Naive thymus-derived CD4-positive, alpha-beta T cell (primary cell): Measurements from ENCODE around the gene ARHGAP6. TPM values are rescaled to one million over a fixed set of nuclear protein-coding genes. Genes with fewer than 3 reads are reported as not detected.

Experiments used
- ATAC-seq: fragments of 150-1000 bp; cut with Tn5 transposase; 2 replicates; pipeline ENCODE4 v1.10.0; 2021; ENCODE audit warnings: mild to moderate bottlenecking, moderate library complexity
- CTCF ChIA-PET: fragments of 350-600 bp; sonication (Branson Sonifier 250); formaldehyde crosslinking; loops from one replicate; lab custom pipeline; 2021; ENCODE audit warnings: antibody characterized with exemption; lab: Charles Lee
- POLR2A ChIA-PET: fragments of 350-600 bp; sonication (Branson Sonifier 250); formaldehyde crosslinking; loops from one replicate; lab custom pipeline; 2021; ENCODE audit warnings: antibody characterized with exemption, inconsistent platforms; lab: Charles Lee
- DNase-seq, 9 donors: peaks; one replicate each; pipeline versions ENCODE4 v3.0.0 to v3.0.0-alpha.2; 2020 to 2022; ENCODE audit warnings: mixed read lengths in 1 of 9
- H3K27ac ChIP-seq: one replicate; pipeline ENCODE4 v1.7.0; 2013; ENCODE audit warnings: mild to moderate bottlenecking, low read depth, low read length, moderate library complexity
- H3K27me3 ChIP-seq, 2 donors: one replicate each; pipeline ENCODE4 v1.7.0; 2013; ENCODE audit warnings: low read length in 2 of 2, mild to moderate bottlenecking in 2 of 2, moderate library complexity in 2 of 2; ENCODE audit not compliant: control insufficient read depth in 2 of 2, insufficient read depth in 2 of 2
- H3K36me3 ChIP-seq, 3 experiments: 1 replicate in 2 of 3; 2 replicates in 1 of 3; pipeline ENCODE4 v1.7.0; 2013; ENCODE audit warnings: low read length in 3 of 3, mild to moderate bottlenecking in 3 of 3, moderate library complexity in 1 of 3; ENCODE audit not compliant: insufficient read depth in 3 of 3, control insufficient read depth in 2 of 3
- H3K4me1 ChIP-seq, 2 donors: one replicate each; pipeline ENCODE4 v1.7.0; 2013; ENCODE audit warnings: low read length in 2 of 2, mild to moderate bottlenecking in 2 of 2, moderate library complexity in 1 of 2; ENCODE audit not compliant: control insufficient read depth in 2 of 2, insufficient read depth in 2 of 2
- H3K4me3 ChIP-seq: 2 replicates; pipeline ENCODE4 v1.7.0; 2013; ENCODE audit warnings: mild to moderate bottlenecking, low read length
- H3K9me3 ChIP-seq, 3 experiments: 1 replicate in 2 of 3; 2 replicates in 1 of 3; pipeline ENCODE4 v1.7.0; 2013; ENCODE audit warnings: low read length in 3 of 3; ENCODE audit not compliant: control insufficient read depth in 2 of 3
- H3K27ac Mint-ChIP-seq, 9 donors: one replicate each; pipeline ENCODE4 v1.8.0; 2020 to 2022; ENCODE audit warnings: mixed read lengths in 9 of 9, mild to moderate bottlenecking in 8 of 9, moderate library complexity in 5 of 9, inconsistent platforms in 2 of 9
- H3K27me3 Mint-ChIP-seq, 5 donors: one replicate each; pipeline ENCODE4 v1.8.0; 2021 to 2022; ENCODE audit warnings: mixed read lengths in 5 of 5, mild to moderate bottlenecking in 1 of 5
- H3K36me3 Mint-ChIP-seq, 5 donors: one replicate each; pipeline ENCODE4 v1.8.0; 2020 to 2022; ENCODE audit warnings: mixed read lengths in 5 of 5, mild to moderate bottlenecking in 3 of 5, inconsistent platforms in 1 of 5
- H3K4me1 Mint-ChIP-seq, 7 donors: one replicate each; pipeline ENCODE4 v1.8.0; 2020 to 2022; ENCODE audit warnings: mixed read lengths in 7 of 7, mild to moderate bottlenecking in 3 of 7, inconsistent platforms in 1 of 7
- H3K4me3 Mint-ChIP-seq, 10 donors: one replicate each; pipeline ENCODE4 v1.8.0; 2020 to 2022; ENCODE audit warnings: mild to moderate bottlenecking in 10 of 10, mixed read lengths in 10 of 10, moderate library complexity in 6 of 10, inconsistent platforms in 2 of 10
- H3K9me3 Mint-ChIP-seq, 11 donors: one replicate each; pipeline ENCODE4 v1.8.0; 2020 to 2022; ENCODE audit warnings: mixed read lengths in 11 of 11, mild to moderate bottlenecking in 4 of 11, inconsistent platforms in 1 of 11, moderate library complexity in 1 of 11
- intact Hi-C, 2 donors: fragments of 100-400 bp; cut with micrococcal nuclease; formaldehyde crosslinking; loops; one replicate each; pipeline ENCODE4 v1.15.1; 2023
- polyA plus RNA-seq, 2 donors: library from polyadenylated mRNA; unstranded; fragments of 300-500 nt; fragmentation: Illumina TruSeq; gene quantifications; one replicate each; pipeline ENCODE4 v1.2.3, GENCODE V29; 2021
- total RNA-seq, 6 experiments: library from RNA in 5 of 6; stranded (reverse) in 5 of 6; gene quantifications; 1 replicate in 5 of 6; 2 replicates in 1 of 6; pipeline ENCODE4 v1.2.3 and lab custom pipeline; 2021 to 2026

ARHGAP6 gene
- total and polyA plus RNA-seq, 7 experiments from 2014 or later, result 0.11 to 0.83 TPM; not detected in 5

- Histone ChIP-seq H3K4me3 (no peak overlapping the region), H3K27me3 (no peaks in the 10 kb centered on the region), H3K27ac (no peak overlapping the region), H3K9me3 (no peaks in the 10 kb centered on the region), H3K36me3 (no peaks in the 10 kb centered on the region), H3K4me1 (no peaks in the 10 kb centered on the region)
- DNase-seq (no peak), ATAC-seq (no peak)
- Mint-ChIP-seq H3K4me3 (no peak overlapping the region), H3K9me3 (peaks cover 0 to 5% (median 0%) of the 10 kb centered on the region in 11 donors), H3K4me1 (no peaks in the 10 kb centered on the region), H3K36me3 (no peaks in the 10 kb centered on the region), H3K27me3 (no peaks in the 10 kb centered on the region), H3K27ac (no peak overlapping the region)
- intact Hi-C loops, result no loop called here
- POLR2A ChIA-PET, result no interaction called here
- CTCF ChIA-PET, result no interaction called here
These were observed 336.7 kb downstream of the ARHGAP6 start for GRCh38 chrX:11329021-11329420.

GRCh38 chrX:11328134-11328533, 337.6 kb downstream of the ARHGAP6 start:
- H3K27ac Mint-ChIP-seq, result no peak overlapping the region
- intact Hi-C loops, result no loop called here
- Histone ChIP-seq H3K27me3 (no peaks in the 10 kb centered on the region), H3K4me3 (no peak overlapping the region), H3K36me3 (no peaks in the 10 kb centered on the region), H3K27ac (no peak overlapping the region), H3K9me3 (no peaks in the 10 kb centered on the region), H3K4me1 (no peaks in the 10 kb centered on the region)
- ChIA-PET CTCF (no interaction called here), POLR2A (no interaction called here)
- ATAC-seq (no peak), DNase-seq (no peak)
- H3K4me1 Mint-ChIP-seq, result no peaks in the 10 kb centered on the region
- peaks cover 0 to 11% (median 0%) of the 10 kb centered on the region in 11 donors for H3K9me3 Mint-ChIP-seq
- no peak overlapping the region for H3K4me3 Mint-ChIP-seq
- no peaks in the 10 kb centered on the region for H3K27me3 Mint-ChIP-seq
- no peaks in the 10 kb centered on the region for H3K36me3 Mint-ChIP-seq

DNA sequence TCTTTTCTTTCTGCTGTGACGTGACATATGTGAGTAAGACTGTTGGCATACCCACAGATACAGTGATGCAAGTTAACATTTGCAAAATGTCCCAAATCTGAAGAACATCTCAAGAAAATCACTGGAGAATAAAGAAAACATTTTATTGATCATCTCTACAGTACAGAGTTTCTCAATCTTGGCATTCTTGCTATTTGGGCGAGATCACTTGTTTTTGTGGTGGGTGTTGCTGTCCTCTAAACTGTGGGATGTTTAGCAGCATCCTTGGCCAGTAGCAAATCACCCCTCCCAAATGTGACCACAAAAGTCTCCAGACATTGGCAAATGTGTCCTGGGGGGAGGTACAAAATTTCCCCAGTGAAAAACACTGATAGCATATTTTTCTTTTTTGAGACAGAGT, 343.7 kb downstream of the ARHGAP6 start:
- Mint-ChIP-seq H3K9me3 (peaks cover 0 to 14% (median 0%) of the 10 kb centered on the region in 11 donors), H3K36me3 (no peaks in the 10 kb centered on the region), H3K27me3 (no peaks in the 10 kb centered on the region), H3K4me1 (no peaks in the 10 kb centered on the region), H3K27ac (no peak overlapping the region), H3K4me3 (no peak overlapping the region)
- CTCF ChIA-PET, result no interaction called here
- POLR2A ChIA-PET, result no interaction called here
- no peak for ATAC-seq
- Histone ChIP-seq H3K27me3 (no peaks in the 10 kb centered on the region), H3K27ac (no peak overlapping the region), H3K9me3 (no peaks in the 10 kb centered on the region), H3K36me3 (no peaks in the 10 kb centered on the region), H3K4me1 (no peaks in the 10 kb centered on the region), H3K4me3 (no peak overlapping the region)
- DNase-seq, result no peak
- intact Hi-C loops, result no loop called here

DNA sequence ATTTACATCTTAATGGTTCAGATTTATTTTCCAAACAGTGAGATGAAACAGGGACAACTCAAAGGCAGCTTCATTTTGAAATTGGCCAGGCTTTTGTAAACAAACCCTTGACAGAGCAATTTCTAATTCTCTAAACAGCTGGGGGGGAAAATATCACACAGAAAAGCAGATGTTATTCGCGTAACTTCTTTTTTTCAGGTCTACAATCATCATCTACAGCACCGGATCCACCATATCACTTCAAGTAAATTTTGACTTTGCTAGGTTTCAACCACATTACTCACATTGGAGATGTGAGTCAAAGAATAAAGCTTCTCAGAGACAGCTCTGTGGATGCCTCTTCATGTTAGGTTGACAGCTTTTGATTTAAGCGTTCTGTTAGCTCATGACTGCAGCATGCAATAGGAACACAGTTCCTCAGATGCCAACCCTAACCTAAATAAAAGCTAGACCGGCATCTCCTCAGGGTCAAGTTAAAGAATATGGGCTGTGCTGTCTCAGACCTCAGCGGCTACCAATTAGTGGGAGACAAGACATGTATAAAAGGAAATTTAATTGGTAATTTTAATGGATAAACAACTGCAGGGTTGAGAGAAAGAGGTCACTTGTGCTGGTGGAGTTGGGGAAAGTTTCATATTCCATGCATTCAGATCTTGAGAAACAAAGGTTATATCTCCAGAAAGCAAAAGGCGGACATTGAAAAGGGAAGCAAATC, 345.8 kb downstream of the ARHGAP6 start:
- no peak for DNase-seq
- peaks cover 0 to 14% (median 0%) of the 10 kb centered on the region in 11 donors for H3K9me3 Mint-ChIP-seq
- Histone ChIP-seq H3K36me3 (no peaks in the 10 kb centered on the region), H3K27me3 (no peaks in the 10 kb centered on the region), H3K4me3 (no peak overlapping the region), H3K4me1 (no peaks in the 10 kb centered on the region), H3K9me3 (no peaks in the 10 kb centered on the region), H3K27ac (no peak overlapping the region)
- H3K36me3 Mint-ChIP-seq, result no peaks in the 10 kb centered on the region
- no peaks in the 10 kb centered on the region for H3K4me1 Mint-ChIP-seq
- ATAC-seq, result no peak
- H3K4me3 Mint-ChIP-seq, result no peak overlapping the region
- peaks cover 0 to 5% (median 0%) of the 10 kb centered on the region in 5 donors for H3K27me3 Mint-ChIP-seq
- intact Hi-C loops, result no loop called here
- ChIA-PET POLR2A (no interaction called here), CTCF (no interaction called here)
- no peak overlapping the region for H3K27ac Mint-ChIP-seq

DNA sequence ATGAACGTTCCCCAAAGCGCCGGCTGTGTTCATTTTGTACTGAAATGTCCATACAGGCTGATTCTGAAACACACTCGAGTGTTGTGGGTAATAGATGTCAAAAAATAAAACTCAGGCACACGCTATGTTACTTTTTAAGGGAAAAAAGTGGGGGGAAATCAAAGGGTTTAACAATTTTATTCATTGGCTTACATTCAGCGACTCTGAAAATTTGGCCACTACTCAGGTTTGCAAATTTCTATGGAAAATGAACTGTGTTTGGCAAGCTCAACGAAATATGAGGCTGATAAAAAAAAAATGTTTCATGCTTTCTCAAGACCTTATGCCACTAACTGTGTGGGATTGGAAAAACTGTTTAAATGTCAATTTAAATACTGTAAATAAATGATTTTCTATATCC, 354.0 kb downstream of the ARHGAP6 start:
- ATAC-seq, result no peak
- ChIA-PET POLR2A (no interaction called here), CTCF (no interaction called here)
- Mint-ChIP-seq H3K9me3 (peaks cover 0 to 2% (median 0%) of the 10 kb centered on the region in 11 donors), H3K4me3 (no peak overlapping the region), H3K36me3 (no peaks in the 10 kb centered on the region), H3K27me3 (peaks cover 0 to 5% (median 0%) of the 10 kb centered on the region in 5 donors), H3K4me1 (no peaks in the 10 kb centered on the region), H3K27ac (no peak overlapping the region)
- H3K27me3 ChIP-seq, result no peaks in the 10 kb centered on the region
- H3K9me3 ChIP-seq, result no peaks in the 10 kb centered on the region
- H3K36me3 ChIP-seq, result no peaks in the 10 kb centered on the region
- intact Hi-C loops, result no loop called here
- DNase-seq, result no peak
- no peaks in the 10 kb centered on the region for H3K4me1 ChIP-seq
- no peak overlapping the region for H3K4me3 ChIP-seq
- H3K27ac ChIP-seq, result no peak overlapping the region

GRCh38 chrX:11309220-11309619, 356.5 kb downstream of the ARHGAP6 start:
- Histone ChIP-seq H3K4me3 (no peak overlapping the region), H3K36me3 (no peaks in the 10 kb centered on the region), H3K27me3 (no peaks in the 10 kb centered on the region), H3K4me1 (no peaks in the 10 kb centered on the region), H3K9me3 (no peaks in the 10 kb centered on the region), H3K27ac (no peak overlapping the region)
- H3K9me3 Mint-ChIP-seq, result peaks cover 0 to 2% (median 0%) of the 10 kb centered on the region in 11 donors
- intact Hi-C loops, result no loop called here
- peaks cover 0 to 4% (median 0%) of the 10 kb centered on the region in 5 donors for H3K27me3 Mint-ChIP-seq
- no peak overlapping the region for H3K27ac Mint-ChIP-seq
- DNase-seq (no peak), ATAC-seq (no peak)
- H3K36me3 Mint-ChIP-seq, result no peaks in the 10 kb centered on the region
- H3K4me3 Mint-ChIP-seq, result no peak overlapping the region
- CTCF ChIA-PET, result no interaction called here
- POLR2A ChIA-PET, result no interaction called here
- no peaks in the 10 kb centered on the region for H3K4me1 Mint-ChIP-seq

- H3K27ac ChIP-seq, result no peak overlapping the region
- Mint-ChIP-seq H3K27ac (no peak overlapping the region), H3K4me3 (no peak overlapping the region), H3K4me1 (no peaks in the 10 kb centered on the region), H3K9me3 (peaks cover 0 to 2% (median 0%) of the 10 kb centered on the region in 11 donors), H3K36me3 (no peaks in the 10 kb centered on the region), H3K27me3 (peaks cover 0 to 4% (median 0%) of the 10 kb centered on the region in 5 donors)
- no peaks in the 10 kb centered on the region for H3K4me1 ChIP-seq
- H3K27me3 ChIP-seq, result no peaks in the 10 kb centered on the region
- no peak for ATAC-seq
- CTCF ChIA-PET, result no interaction called here
- H3K9me3 ChIP-seq, result no peaks in the 10 kb centered on the region
- no peak for DNase-seq
- POLR2A ChIA-PET, result no interaction called here
- H3K36me3 ChIP-seq, result no peaks in the 10 kb centered on the region
- intact Hi-C loops, result no loop called here
- no peak overlapping the region for H3K4me3 ChIP-seq
These were observed 360.1 kb downstream of the ARHGAP6 start for GRCh38 chrX:11305641-11306040.
